Measurements from ENCODE around the gene HOXD1.

The HOXD1 gene

GRCh38 chr2:176187899-176188773, at the start of gene HOXD1:
Gene HOXD1 (plus strand): TSS chr2:176188668. CDS start chr2:176188802, 134 bp downstream.
- H3K4me3 ChIP-seq (ENCODE audit: low read depth, low read length), result peak within 1 kb of the TSS; percentile 39
- DNase-seq (ENCODE audit: low read depth), result no peak
- in situ Hi-C loops (cut with HindIII; ENCODE audit: low sequenced_read_pairs), result no loop called here
- no peak for TF ChIP-seq CTCF (IDR thresholded peaks at IDR 0.05; ENCODE audit: low read depth, low read length, missing control alignments)

GRCh38 chr2:176138923-176139660, 49.4 kb upstream of the HOXD1 start:
- in situ Hi-C loops (cut with HindIII; ENCODE audit: low sequenced_read_pairs), result loop anchor here (10.0 kb wide), 1 partner anchor 496 kb away; no protein-coding TSS in a partner anchor
- no peak for TF ChIP-seq CTCF (IDR thresholded peaks at IDR 0.05; ENCODE audit: low read depth, low read length, missing control alignments)
- DNase-seq (ENCODE audit: low read depth), result no peak
- H3K4me3 ChIP-seq (ENCODE audit: low read depth, low read length), result no peak overlapping the region

- peak overlapping the region; percentile 32 for H3K4me3 ChIP-seq (ENCODE audit: low read depth, low read length)
- in situ Hi-C loops (cut with HindIII; ENCODE audit: low sequenced_read_pairs), result loop anchor here (10.0 kb wide), 1 partner anchor 495 kb away; no protein-coding TSS in a partner anchor
- DNase-seq (ENCODE audit: low read depth), result no peak
These were observed 48.6 kb upstream of the HOXD1 start for GRCh38 chr2:176139661-176140512.

GRCh38 chr2:176140513-176141317, 47.8 kb upstream of the HOXD1 start:
- no peak for DNase-seq (ENCODE audit: low read depth)
- peak; percentile 65 for TF ChIP-seq CTCF (IDR thresholded peaks at IDR 0.05; ENCODE audit: low read depth, low read length, missing control alignments)
- in situ Hi-C loops (cut with HindIII; ENCODE audit: low sequenced_read_pairs), result no loop called here
- H3K4me3 ChIP-seq (ENCODE audit: low read depth, low read length), result peak overlapping the region; percentile 32

More at GRCh38 chr2:176139661-176140512, 48.6 kb upstream of the HOXD1 start:
- no peak for TF ChIP-seq CTCF (IDR thresholded peaks at IDR 0.05; ENCODE audit: low read depth, low read length, missing control alignments)

- no peak for TF ChIP-seq CTCF (IDR thresholded peaks at IDR 0.05; ENCODE audit: low read depth, low read length, missing control alignments)
- H3K4me3 ChIP-seq (ENCODE audit: low read depth, low read length), result no peak overlapping the region
- in situ Hi-C loops (cut with HindIII; ENCODE audit: low sequenced_read_pairs), result no loop called here
- DNase-seq (ENCODE audit: low read depth), result no peak
These were observed 46.2 kb upstream of the HOXD1 start for GRCh38 chr2:176142281-176142680.

All from astrocyte of the cerebellum (primary cell).